Left hindlimb (tissue), 1 donor: ENCODE data around the gene SLC10A2.
"Not testable (repeated sequence)": the region's sequence is repeated elsewhere in the genome, so short reads cannot be mapped to it uniquely, and the experiment has no call there.

Experiments
- DNase-seq: peaks from one replicate; pipeline ENCODE4 v3.0.0-alpha.2; 2018

Gene SLC10A2, protein sequence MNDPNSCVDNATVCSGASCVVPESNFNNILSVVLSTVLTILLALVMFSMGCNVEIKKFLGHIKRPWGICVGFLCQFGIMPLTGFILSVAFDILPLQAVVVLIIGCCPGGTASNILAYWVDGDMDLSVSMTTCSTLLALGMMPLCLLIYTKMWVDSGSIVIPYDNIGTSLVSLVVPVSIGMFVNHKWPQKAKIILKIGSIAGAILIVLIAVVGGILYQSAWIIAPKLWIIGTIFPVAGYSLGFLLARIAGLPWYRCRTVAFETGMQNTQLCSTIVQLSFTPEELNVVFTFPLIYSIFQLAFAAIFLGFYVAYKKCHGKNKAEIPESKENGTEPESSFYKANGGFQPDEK

DNA sequence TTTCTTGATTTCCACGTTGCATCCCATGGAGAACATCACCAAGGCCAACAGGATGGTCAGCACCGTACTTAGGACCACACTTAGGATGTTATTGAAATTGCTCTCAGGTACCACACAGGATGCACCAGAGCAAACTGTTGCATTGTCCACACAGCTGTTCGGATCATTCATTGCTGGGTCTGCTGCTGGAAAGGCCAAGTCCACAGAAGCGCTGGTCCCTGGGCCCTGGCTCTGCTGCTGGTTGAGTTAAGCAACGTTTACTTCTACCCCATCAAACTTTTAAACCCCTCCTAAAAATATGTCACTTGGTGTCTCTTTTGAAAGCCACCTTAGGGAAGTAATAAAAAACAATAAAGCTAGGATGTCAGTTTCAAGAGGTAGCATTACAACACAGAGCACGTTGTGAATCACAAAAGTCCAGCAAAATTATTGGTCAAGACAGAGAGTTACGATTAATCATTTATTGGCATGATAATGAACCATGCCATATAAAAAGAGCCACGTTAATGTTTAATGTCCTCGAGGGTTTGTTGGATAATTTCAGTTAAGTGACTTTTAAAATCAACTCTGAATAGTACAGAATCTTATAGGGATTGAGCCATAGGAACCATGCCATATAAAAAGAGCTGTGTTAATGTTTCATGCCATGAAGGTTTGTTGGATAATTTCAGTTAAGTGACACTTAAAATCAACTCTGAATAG lies at the start of gene SLC10A2:
Gene SLC10A2 (minus strand): TSS at position 339 of the 702 bp plus-strand sequence. CDS start 168 bp downstream, at position 171.
- no peak for DNase-seq

DNA sequence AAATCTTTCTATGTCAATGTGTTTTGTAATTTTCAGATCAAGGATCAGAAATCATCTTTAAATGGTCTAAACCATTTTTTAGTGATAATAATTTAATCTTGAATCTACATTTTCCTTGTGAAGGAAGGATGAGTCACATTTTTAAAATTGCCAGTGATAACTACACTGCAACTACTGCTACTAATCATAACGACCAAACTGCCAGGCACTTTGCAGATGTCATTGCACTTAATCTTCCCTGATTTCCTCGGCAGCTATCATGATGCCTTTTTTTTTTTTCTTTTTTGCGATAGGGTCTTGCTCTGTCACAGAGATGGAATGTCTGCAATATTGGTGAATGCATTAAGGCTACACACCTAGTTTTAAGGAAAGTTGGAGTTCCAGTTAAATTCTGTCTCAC lies 41.4 kb upstream of the SLC10A2 start:
- no peak for DNase-seq

DNA sequence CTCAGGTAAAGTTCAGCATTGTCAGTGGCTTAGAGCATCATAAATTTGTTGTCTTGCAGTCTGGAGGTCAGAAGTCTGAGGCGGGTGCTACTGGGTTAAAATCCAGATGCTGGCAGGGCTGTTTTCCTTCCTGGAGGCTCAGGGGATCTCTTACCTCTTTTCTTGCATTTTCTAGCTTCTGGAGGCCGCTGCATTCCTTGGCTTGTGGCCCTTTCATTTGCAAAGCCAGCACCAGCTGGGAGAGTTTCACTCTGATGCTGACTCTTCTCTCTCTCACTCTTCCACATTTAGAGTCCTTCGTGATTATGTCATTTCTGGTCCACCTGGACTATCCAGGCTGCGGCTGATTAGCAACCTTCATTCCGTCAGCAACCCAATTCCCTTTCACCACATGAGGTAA lies 38.1 kb upstream of the SLC10A2 start:
- DNase-seq, result no peak

DNA sequence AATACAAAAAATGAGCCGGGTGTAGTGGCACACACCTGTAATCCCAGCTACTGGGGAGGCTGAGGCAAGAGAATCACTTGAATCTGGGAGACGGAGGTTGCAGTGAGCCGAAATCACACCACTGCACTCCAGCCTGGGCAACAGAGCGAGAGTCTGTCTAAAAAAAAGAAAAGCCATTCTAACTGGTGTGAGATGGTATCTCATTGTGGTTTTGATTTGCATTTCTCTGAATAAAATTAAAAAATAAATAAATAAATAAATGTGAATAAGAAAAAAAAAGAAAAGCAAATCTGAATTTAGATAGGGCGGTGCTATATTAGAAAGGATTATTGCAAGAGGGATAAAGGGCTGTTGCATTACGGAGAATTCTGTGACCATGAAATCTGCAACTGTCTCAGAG lies 37.2 kb upstream of the SLC10A2 start:
- DNase-seq, result not testable (repeated sequence)

DNA sequence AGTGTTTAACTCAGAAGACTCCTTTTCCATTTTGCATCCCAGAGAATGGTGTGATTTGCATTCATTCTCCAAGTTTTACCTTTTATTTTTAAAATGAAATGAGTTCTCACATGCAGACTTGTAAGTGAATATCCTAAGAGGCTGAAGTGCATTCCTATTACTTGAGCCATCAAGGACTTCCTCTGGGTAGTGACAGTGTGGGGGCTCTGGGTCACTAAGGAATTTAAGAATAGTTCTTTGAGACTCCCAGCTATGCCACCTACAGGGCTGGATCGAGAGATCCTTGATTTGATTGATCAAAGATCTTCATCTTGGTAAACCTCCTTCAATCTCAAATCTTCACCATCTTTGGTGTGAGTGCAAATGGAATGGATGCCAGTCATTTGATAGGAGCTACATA lies 36.3 kb upstream of the SLC10A2 start:
- no peak for DNase-seq

DNA sequence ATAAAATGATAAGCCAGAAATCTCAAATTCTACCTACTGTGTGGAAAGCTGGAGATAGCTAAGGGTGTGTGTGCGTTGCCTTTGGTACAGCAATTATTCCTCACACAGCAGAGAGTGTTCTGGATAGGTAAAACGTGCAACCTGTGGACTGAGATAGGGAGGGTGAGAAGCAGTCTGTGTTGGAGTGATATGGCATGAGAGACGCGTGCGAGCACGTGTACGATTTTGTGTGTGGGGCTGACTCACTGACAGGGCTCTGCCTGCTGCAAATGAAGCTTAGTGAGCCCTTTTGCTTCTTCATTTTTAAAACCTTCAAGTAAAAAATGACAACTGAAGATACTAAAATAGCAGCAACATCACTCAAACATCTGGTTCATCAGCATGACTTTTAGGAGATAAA lies 35.7 kb upstream of the SLC10A2 start:
- DNase-seq, result no peak

DNA sequence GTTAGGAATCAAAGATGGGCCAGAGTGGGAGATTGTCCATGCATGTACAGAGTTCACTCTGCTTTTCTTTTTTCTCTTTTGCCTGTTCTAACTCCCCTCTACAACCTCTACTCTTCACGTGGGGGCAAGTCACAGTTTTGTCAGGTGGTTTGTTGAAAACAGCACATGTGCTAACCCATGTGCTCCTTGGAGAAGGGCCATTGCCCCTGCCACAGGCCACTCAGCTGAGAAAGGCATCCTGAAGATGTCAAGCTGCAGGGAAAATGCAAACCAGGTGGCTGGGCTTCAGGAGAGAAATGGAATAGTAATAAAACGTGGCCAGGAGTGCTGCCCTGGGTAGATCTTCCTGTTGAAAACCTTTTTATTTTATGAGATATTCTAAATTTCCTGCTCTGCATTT lies 35.3 kb upstream of the SLC10A2 start:
- DNase-seq, result no peak

DNA sequence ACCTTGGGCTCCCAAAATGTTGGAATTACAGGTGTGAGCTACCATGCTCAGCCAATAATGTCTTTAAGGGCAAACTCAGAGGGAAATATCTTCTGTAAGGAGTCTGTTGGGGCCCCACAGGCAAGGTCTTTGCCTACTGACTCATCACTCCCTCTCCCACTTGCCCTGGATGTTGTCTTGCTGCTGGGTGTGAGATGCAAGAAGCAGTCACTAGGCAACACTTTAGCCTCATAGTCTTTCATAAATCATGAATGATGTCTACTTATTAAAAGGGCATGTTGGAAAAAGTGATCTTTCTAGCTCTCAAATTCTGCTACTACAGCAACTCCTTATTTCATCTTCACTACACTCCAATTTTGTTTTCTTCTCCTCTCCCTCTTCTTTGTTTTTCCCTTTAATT lies 34.6 kb upstream of the SLC10A2 start:
- DNase-seq, result no peak

- DNase-seq, result no peak
Measured at GRCh38 chr13:103099722-103100293, 33.6 kb upstream of the SLC10A2 start.

- DNase-seq, result no peak
Measured at GRCh38 chr13:103098535-103098934, 32.3 kb upstream of the SLC10A2 start.

GRCh38 chr13:103097366-103097928 lies 31.2 kb upstream of the SLC10A2 start:
- DNase-seq, result no peak

DNA sequence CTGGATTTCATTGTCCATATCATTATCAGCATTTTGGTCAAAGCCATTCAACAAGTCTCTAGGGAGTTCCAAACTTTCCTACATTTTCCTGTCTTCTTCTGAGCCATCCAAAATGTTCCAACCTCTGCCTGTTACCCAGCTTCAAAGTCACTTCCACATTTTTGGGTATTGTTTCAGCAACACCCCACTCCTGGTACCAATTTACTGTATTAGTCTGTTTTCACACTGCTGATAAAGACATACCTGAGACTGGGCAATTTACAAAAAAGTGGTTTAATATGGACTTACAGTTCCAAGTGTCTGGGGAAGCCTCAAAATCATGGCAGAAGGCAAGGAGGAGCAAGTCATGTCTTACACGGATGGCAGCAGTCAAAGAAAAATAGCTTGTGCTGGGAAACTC lies 27.4 kb upstream of the SLC10A2 start:
- not testable (repeated sequence) for DNase-seq

DNA sequence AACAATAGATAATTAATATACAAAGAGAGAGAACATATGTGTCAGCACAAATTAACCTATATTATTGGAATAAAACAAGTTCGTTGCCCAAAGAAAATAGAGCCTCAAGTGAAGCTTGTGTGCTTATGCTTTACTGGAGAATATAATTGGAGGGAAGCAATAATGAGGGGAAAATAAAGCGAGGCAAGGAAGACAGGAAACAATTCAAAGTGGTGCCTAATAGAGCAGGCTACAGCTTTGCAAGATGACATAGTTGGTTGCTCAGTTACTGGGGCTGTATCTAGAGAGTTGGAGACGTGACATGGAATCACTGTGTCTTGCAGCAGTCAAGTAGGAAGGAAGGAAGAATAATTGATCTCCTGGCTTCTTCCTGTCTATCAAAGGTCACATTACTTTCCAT lies 21.1 kb upstream of the SLC10A2 start:
- no peak for DNase-seq

- no peak for DNase-seq
Measured at GRCh38 chr13:103081435-103081834, 15.2 kb upstream of the SLC10A2 start.

- DNase-seq, result no peak
Measured at GRCh38 chr13:103078158-103078557, 11.9 kb upstream of the SLC10A2 start.

GRCh38 chr13:103068836-103069235 lies 2.6 kb upstream of the SLC10A2 start:
- DNase-seq, result no peak

GRCh38 chr13:103067751-103068555 lies 1.7 kb upstream of the SLC10A2 start:
- DNase-seq, result no peak

- DNase-seq, result no peak
Measured at GRCh38 chr13:103066781-103067345, 646 bp upstream of the SLC10A2 start.

DNA sequence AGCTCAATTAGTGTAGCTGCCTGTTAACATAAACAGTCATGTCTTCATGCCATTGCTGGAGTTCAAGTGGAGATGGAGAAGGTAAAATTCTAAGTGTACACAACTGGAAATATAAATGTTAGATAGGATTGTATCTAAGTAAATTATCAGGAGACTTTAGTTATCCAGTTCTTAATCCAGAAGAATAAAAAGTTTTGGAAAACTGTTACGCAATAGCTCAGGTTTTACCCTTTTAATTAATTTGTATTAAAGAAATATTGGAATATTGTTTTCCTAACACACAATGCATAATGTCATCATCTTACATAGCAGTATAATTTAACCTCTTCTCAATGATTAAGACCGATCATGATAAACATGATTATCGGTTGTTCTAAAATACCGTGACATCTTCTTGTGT lies 2.8 kb downstream of the SLC10A2 start:
- DNase-seq, result no peak

- DNase-seq, result no peak
Measured at GRCh38 chr13:103062079-103062478, 4.1 kb downstream of the SLC10A2 start.

DNA sequence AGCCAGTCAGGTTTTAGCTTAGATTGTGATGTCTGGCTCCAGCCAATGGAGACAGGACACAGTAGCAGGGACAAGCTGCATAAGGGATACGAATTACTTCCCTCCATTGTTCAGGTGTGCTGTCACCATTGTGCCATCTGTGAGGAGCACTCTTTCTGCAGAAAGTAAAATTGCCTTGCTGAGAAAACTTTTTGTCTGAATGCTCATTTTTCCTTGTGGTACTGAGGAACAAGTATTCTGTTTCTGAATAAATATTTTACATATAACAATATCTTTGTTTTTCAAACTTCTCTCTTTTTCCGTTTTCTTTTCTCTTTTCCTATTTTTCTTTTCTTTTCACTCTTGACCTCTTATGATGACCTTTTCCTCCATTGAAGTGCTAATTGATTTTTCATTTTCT lies 10.2 kb downstream of the SLC10A2 start:
- no peak for DNase-seq

GRCh38 chr13:103055166-103055565 lies 11.1 kb downstream of the SLC10A2 start:
- DNase-seq, result no peak

- DNase-seq, result no peak
Measured at GRCh38 chr13:103046676-103047075, 19.5 kb downstream of the SLC10A2 start.
